ENCODE measurements around the gene UNKL. TPM values are rescaled to one million over a fixed set of nuclear protein-coding genes. Genes with fewer than 3 reads are reported as not detected.

Gene UNKL
- total and polyA plus RNA-seq, 10 donors, result 6.6 to 80.0 (median 44.4) TPM

GRCh38 chr16:1325261-1325660 is 89.2 kb downstream of the UNKL start:
- no peak for TF ChIP-seq POLR2A (IDR thresholded peaks at IDR 0.05)
- no peak for TF ChIP-seq CTCF (IDR thresholded peaks at IDR 0.05 in 8 of 11, conservative IDR thresholded peaks at IDR 0.05 in 3 of 11)
- TF ChIP-seq POLR2AphosphoS5 (IDR thresholded peaks at IDR 0.05), result no peak
- WGBS, 5 donors, result 89 to 92% (median 90%) methylated on average over 11 to 15 of the region's 15 CpGs
- Histone ChIP-seq H3K4me1 (peaks cover 0 to 29% (median 7%) of the 10 kb centered on the region in 6 donors), H3K9me3 (peaks cover 0 to 4% (median 2%) of the 10 kb centered on the region in 8 donors), H3K27ac (peak overlapping the region in 2 of 8 donors; percentile 28 to 69), H3K4me3 (no peak overlapping the region), H3K36me3 (peaks cover 0 to 72% (median 53%) of the 10 kb centered on the region in 6 donors), H3K27me3 (replicated peaks in 1 of 7) (peaks cover 0 to 3% (median 0%) of the 10 kb centered on the region in 7 donors)
- no peak for DNase-seq
- intact Hi-C loops (cut with DNase I; ENCODE audit: low total_unique reads), result no loop called here

GRCh38 chr16:1324286-1324826 is 90.1 kb downstream of the UNKL start:
- Histone ChIP-seq H3K4me1 (peaks cover 0 to 37% (median 13%) of the 10 kb centered on the region in 6 donors), H3K36me3 (peaks cover 0 to 81% (median 62%) of the 10 kb centered on the region in 6 donors), H3K9me3 (no peaks in the 10 kb centered on the region), H3K4me3 (no peak overlapping the region), H3K27ac (peak overlapping the region in 3 of 8 donors; percentile 16 to 46 (median 36)), H3K27me3 (replicated peaks in 1 of 7) (no peaks in the 10 kb centered on the region)
- intact Hi-C loops (cut with DNase I; ENCODE audit: low total_unique reads), result no loop called here
- no peak for DNase-seq
- no peak for TF ChIP-seq POLR2A (IDR thresholded peaks at IDR 0.05)
- TF ChIP-seq CTCF (IDR thresholded peaks at IDR 0.05 in 8 of 11, conservative IDR thresholded peaks at IDR 0.05 in 3 of 11), result no peak
- peak in 1 of 3 donors; percentile 56 for TF ChIP-seq POLR2AphosphoS5 (IDR thresholded peaks at IDR 0.05)
- WGBS, 5 donors, result 80 to 90% (median 85%) methylated on average over 20 to 22 of the region's 22 CpGs

- Histone ChIP-seq H3K27me3 (replicated peaks in 1 of 7) (no peaks in the 10 kb centered on the region), H3K27ac (peak overlapping the region in 5 of 8 donors; percentile 16 to 54 (median 45)), H3K9me3 (no peaks in the 10 kb centered on the region), H3K36me3 (peaks cover 0 to 89% (median 70%) of the 10 kb centered on the region in 6 donors), H3K4me1 (peaks cover 0 to 45% (median 13%) of the 10 kb centered on the region in 6 donors), H3K4me3 (no peak overlapping the region)
- intact Hi-C loops (cut with DNase I; ENCODE audit: low total_unique reads), result no loop called here
- TF ChIP-seq POLR2AphosphoS5 (IDR thresholded peaks at IDR 0.05) (peak; percentile 34 to 64 (median 47)), POLR2A (IDR thresholded peaks at IDR 0.05) (no peak)
- 79 to 88% (median 84%) methylated on average over 27 to 35 of the region's 35 CpGs for WGBS, 5 donors
- no peak for DNase-seq
Measured at GRCh38 chr16:1323296-1324239, 90.9 kb downstream of the UNKL start.

GRCh38 chr16:1322407-1322806 is 92.1 kb downstream of the UNKL start:
- TF ChIP-seq CTCF (IDR thresholded peaks at IDR 0.05 in 8 of 11, conservative IDR thresholded peaks at IDR 0.05 in 3 of 11), result no peak
- TF ChIP-seq POLR2AphosphoS5 (IDR thresholded peaks at IDR 0.05), result no peak
- TF ChIP-seq POLR2A (IDR thresholded peaks at IDR 0.05), result no peak
- H3K27me3 ChIP-seq (replicated peaks in 1 of 7), result no peaks in the 10 kb centered on the region
- 93 to 99% (median 96%) methylated on average over 8 of the region's 8 CpGs for WGBS, 5 donors
- H3K36me3 ChIP-seq, result peaks cover 0 to 100% (median 82%) of the 10 kb centered on the region in 6 donors
- H3K9me3 ChIP-seq, result no peaks in the 10 kb centered on the region
- H3K4me3 ChIP-seq, result no peak overlapping the region
- peaks cover 0 to 46% (median 13%) of the 10 kb centered on the region in 6 donors for H3K4me1 ChIP-seq
- intact Hi-C loops (cut with DNase I; ENCODE audit: low total_unique reads), result no loop called here
- DNase-seq, result no peak
- no peak overlapping the region for H3K27ac ChIP-seq
